Liver (tissue), 3 donors: ENCODE measurements around the gene CHST6.

Experiments used
- RXRA ChIP-seq, 2 donors: IDR thresholded peaks; 2 replicates each; pipeline ENCODE4 v1.6.1; 2017 to 2018; ENCODE audit warnings: antibody characterized with exemption in 2 of 2, mild to moderate bottlenecking in 1 of 2
- SP1 ChIP-seq: IDR thresholded peaks from 2 replicates; pipeline ENCODE4 v1.6.1; 2018; ENCODE audit warnings: antibody characterized with exemption, mild to moderate bottlenecking
- TF ChIP-seq, protein P1 (sequence below): fragments of 150-350 bp; IDR thresholded peaks from 2 replicates; pipeline ENCODE4 v1.5.1; 2017; ENCODE audit warnings: improper control_type of control experiment, low read depth, low read length; ENCODE audit not compliant: missing input control
- TF ChIP-seq, protein P2 (sequence below): IDR thresholded peaks from 2 replicates; pipeline ENCODE4 v1.6.1; 2016; ENCODE audit warnings: antibody characterized with exemption, mild to moderate bottlenecking
- donor health status: healthy.
- donor health status: healthy.

DNA sequence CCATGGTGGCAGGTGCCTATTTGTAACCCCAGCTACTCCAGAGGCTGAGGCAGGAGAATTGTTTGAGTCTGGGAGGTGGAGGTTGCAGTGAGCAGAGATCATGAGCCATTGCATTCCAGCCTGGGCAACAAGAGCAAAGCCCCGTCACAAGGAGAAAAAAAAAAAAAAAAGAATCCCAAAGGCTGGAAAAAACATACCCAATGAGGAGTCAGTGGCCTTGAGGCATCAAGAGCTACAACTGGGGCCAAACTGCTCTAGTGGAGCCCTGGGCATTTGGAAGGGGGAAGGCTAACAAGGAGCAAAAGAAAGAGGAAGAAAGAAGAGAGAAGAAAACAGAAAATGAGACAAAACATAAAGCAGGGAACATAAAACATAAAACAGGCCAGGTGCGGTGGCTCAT, 6.9 kb downstream of the CHST6 start:
- TF ChIP-seq, protein P1, sequence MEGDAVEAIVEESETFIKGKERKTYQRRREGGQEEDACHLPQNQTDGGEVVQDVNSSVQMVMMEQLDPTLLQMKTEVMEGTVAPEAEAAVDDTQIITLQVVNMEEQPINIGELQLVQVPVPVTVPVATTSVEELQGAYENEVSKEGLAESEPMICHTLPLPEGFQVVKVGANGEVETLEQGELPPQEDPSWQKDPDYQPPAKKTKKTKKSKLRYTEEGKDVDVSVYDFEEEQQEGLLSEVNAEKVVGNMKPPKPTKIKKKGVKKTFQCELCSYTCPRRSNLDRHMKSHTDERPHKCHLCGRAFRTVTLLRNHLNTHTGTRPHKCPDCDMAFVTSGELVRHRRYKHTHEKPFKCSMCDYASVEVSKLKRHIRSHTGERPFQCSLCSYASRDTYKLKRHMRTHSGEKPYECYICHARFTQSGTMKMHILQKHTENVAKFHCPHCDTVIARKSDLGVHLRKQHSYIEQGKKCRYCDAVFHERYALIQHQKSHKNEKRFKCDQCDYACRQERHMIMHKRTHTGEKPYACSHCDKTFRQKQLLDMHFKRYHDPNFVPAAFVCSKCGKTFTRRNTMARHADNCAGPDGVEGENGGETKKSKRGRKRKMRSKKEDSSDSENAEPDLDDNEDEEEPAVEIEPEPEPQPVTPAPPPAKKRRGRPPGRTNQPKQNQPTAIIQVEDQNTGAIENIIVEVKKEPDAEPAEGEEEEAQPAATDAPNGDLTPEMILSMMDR: no peak
- TF ChIP-seq SP1 (no peak), RXRA (IDR thresholded peaks at IDR 0.05) (no peak)
- TF ChIP-seq, protein P2, sequence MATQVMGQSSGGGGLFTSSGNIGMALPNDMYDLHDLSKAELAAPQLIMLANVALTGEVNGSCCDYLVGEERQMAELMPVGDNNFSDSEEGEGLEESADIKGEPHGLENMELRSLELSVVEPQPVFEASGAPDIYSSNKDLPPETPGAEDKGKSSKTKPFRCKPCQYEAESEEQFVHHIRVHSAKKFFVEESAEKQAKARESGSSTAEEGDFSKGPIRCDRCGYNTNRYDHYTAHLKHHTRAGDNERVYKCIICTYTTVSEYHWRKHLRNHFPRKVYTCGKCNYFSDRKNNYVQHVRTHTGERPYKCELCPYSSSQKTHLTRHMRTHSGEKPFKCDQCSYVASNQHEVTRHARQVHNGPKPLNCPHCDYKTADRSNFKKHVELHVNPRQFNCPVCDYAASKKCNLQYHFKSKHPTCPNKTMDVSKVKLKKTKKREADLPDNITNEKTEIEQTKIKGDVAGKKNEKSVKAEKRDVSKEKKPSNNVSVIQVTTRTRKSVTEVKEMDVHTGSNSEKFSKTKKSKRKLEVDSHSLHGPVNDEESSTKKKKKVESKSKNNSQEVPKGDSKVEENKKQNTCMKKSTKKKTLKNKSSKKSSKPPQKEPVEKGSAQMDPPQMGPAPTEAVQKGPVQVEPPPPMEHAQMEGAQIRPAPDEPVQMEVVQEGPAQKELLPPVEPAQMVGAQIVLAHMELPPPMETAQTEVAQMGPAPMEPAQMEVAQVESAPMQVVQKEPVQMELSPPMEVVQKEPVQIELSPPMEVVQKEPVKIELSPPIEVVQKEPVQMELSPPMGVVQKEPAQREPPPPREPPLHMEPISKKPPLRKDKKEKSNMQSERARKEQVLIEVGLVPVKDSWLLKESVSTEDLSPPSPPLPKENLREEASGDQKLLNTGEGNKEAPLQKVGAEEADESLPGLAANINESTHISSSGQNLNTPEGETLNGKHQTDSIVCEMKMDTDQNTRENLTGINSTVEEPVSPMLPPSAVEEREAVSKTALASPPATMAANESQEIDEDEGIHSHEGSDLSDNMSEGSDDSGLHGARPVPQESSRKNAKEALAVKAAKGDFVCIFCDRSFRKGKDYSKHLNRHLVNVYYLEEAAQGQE: no peak
